Measurements from ENCODE around the gene RHOV.

RHOV gene

DNA sequence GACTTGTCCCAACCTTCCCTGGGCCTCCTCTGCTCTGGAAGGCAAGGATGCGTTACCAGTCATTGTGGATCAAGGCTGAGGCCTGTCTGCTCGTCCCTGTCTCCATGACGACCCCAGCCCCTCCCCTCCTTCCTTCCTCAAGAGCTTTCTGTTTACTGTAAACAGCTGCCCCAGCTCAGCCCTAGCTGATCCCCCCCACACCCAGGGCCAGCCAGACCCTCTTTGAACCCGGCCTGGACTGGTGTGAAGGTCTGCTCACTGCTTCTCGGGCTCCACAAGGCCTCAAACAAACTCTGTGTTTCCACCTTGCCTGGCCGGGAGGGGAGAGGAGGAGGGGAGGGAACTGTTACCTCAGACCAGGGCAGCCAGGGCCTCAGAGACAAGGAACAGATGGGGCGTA lies 37.1 kb upstream of the RHOV start:
- DNase-seq (ENCODE audit: low read depth) = no peak
- no peak for TF ChIP-seq CTCF (conservative IDR thresholded peaks at IDR 0.05; ENCODE audit: low read length)
- H3K4me3 ChIP-seq (ENCODE audit: low read length) = no peak overlapping the region

DNA sequence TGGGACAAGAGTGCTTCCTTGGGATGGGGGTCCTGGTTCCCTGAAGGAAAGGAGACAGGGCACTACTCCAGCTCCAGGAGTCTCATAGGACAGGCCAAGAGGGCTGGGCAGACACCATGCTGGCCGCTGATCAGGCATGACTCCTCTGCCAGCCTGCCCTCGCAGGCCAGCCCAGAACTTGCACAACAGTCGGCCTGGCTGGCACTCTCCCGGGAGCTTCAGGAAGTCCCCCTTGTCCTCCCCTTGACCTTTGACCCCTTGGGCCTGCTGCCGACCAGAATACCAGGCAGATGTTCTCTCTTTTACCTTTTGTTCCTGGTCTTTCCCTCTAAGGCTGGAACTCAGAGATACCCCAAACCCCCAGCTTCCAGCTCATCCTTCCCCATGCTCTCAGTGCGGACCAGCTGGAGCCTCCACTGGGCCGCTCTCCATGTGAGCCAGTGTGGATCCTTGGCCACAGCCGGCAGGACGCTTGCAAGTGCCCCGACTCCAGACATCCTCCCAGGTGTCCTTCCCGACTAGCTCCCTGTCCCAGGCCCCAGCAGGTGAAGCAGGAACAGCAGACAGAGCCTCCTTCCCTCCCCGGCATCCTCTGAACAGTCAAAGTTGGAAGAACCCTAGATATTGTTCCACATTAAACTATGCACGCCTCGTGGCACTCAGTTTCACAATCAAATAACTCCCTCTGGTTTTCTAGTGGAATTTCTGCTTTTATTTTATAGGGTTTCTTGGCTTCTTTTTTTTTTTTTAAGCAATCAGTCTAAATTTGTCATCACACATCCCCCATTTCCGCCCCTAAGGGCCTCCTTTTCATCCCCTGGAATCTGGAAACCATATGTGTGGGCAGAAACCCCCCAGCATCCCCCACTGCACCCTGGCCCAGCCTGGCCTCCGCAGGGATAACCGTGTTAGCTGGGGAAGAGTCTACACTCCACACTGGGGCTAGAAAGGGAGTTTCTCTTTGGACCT lies 35.9 kb upstream of the RHOV start:
- DNase-seq (ENCODE audit: low read depth) = peak; percentile 83
- peak overlapping the region; percentile 20; the same call in 1 of the 2 replicates for H3K4me3 ChIP-seq (ENCODE audit: low read length)
- TF ChIP-seq CTCF (conservative IDR thresholded peaks at IDR 0.05; ENCODE audit: low read length) = no peak

GRCh38 chr15:40908095-40908494 lies 34.1 kb upstream of the RHOV start:
- H3K4me3 ChIP-seq (ENCODE audit: low read length) = no peak overlapping the region
- TF ChIP-seq CTCF (conservative IDR thresholded peaks at IDR 0.05; ENCODE audit: low read length) = no peak
- DNase-seq (ENCODE audit: low read depth) = no peak

GRCh38 chr15:40906991-40907802 lies 33.2 kb upstream of the RHOV start:
- no peak for DNase-seq (ENCODE audit: low read depth)
- peak overlapping the region; percentile 55 for H3K4me3 ChIP-seq (ENCODE audit: low read length)
- no peak for TF ChIP-seq CTCF (conservative IDR thresholded peaks at IDR 0.05; ENCODE audit: low read length)

- peak; percentile 98 for DNase-seq (ENCODE audit: low read depth)
- TF ChIP-seq CTCF (conservative IDR thresholded peaks at IDR 0.05; ENCODE audit: low read length) = peak; percentile 62
- H3K4me3 ChIP-seq (ENCODE audit: low read length) = peak overlapping the region; percentile 55
Observed at GRCh38 chr15:40906091-40906990, 32.3 kb upstream of the RHOV start.

DNA sequence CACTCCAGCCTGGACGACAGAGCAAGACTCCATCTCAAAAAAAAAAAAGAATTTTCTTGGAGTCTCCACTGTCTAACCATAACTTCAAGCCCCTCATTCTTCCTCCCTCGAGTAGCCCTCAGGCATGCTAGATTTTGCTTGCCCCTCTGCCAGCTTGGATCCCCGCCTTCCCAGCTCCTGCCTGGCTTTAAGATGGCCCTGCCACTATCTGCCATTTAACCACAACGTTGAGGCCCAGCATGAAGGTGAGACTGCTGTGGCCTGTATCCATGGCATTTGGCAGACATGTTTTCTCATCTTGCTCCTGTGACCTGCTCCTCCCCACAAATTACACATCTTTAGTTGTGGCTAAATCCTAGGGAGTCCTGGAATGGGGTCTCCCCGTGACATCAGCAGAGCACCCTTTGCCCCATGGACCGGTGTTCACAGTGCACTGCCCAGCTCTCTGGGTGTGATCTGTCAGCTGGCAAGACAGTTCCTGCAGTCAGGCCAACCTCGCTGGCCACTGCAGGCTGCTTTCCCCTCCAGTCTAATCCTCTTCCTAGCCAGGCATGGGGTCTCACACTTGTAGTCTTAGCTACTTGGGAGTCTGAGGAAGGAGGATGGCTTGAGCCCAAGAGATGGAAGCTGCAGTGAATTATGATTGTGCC lies 30.6 kb upstream of the RHOV start:
- no peak overlapping the region for H3K4me3 ChIP-seq (ENCODE audit: low read length)
- no peak for TF ChIP-seq CTCF (conservative IDR thresholded peaks at IDR 0.05; ENCODE audit: low read length)
- DNase-seq (ENCODE audit: low read depth) = no peak

All from AG10803 (cell line).